HepG2 (cell line): ENCODE measurements around the gene SLC17A9. TPM values are rescaled to one million over a fixed set of nuclear protein-coding genes. Genes with fewer than 3 reads are reported as not detected.

Experiments
- AHR ChIP-seq: IDR thresholded peaks from 2 replicates; pipeline ENCODE4 v1.6.1; 2018; ENCODE audit warnings: missing genetic modification reagents, missing compliant biosample characterization
- ATF2 ChIP-seq: sonication (generic); formaldehyde crosslinking; IDR thresholded peaks from 2 replicates; pipeline ENCODE4 v1.4.0; 2020; ENCODE audit warnings: missing genetic modification reagents
- BRCA1 ChIP-seq: sonication (generic); formaldehyde crosslinking; IDR thresholded peaks from 2 replicates; pipeline ENCODE4 v1.4.0; 2020; ENCODE audit warnings: missing genetic modification reagents
- HOMEZ ChIP-seq: IDR thresholded peaks from 2 replicates; pipeline ENCODE4 v1.6.1; 2016; ENCODE audit warnings: low read depth
- KDM2A ChIP-seq: sonication (generic); formaldehyde crosslinking; IDR thresholded peaks from 2 replicates; pipeline ENCODE4 v1.4.0; 2020; ENCODE audit warnings: low read depth, missing genetic modification reagents, borderline replicate concordance
- MIER3 ChIP-seq: IDR thresholded peaks from 2 replicates; pipeline ENCODE4 v1.6.1; 2016; ENCODE audit warnings: missing compliant biosample characterization, borderline replicate concordance
- MXD1 ChIP-seq: sonication (generic); formaldehyde crosslinking; IDR thresholded peaks from 2 replicates; pipeline ENCODE4 v1.4.0; 2020; ENCODE audit warnings: mild to moderate bottlenecking, missing genetic modification reagents
- POGK ChIP-seq: sonication (generic); formaldehyde crosslinking; conservative IDR thresholded peaks from 2 replicates; pipeline ENCODE4 v1.8.0; 2022; ENCODE audit warnings: mild to moderate bottlenecking, moderate library complexity, missing genetic modification reagents
- RAD21 ChIP-seq: fragments of 450-650 bp; formaldehyde crosslinking; IDR thresholded peaks from 2 replicates; pipeline ENCODE4 v1.5.0; 2020; ENCODE audit warnings: mild to moderate bottlenecking
- REST ChIP-seq, 2 experiments: IDR thresholded peaks; 2 replicates each; pipeline ENCODE4 v1.6.1; 2011 to 2012; ENCODE audit warnings: low read length in 2 of 2, borderline replicate concordance in 1 of 2, low read depth in 1 of 2, mild to moderate bottlenecking in 1 of 2, moderate library complexity in 1 of 2
- SALL2 ChIP-seq: sonication (generic); formaldehyde crosslinking; IDR thresholded peaks from 2 replicates; pipeline ENCODE4 v1.8.1; 2023; ENCODE audit warnings: mild to moderate bottlenecking, missing genetic modification reagents, inconsistent platforms
- SP5 ChIP-seq: IDR thresholded peaks from 2 replicates; pipeline ENCODE4 v1.6.1; 2016; ENCODE audit warnings: low read depth, borderline replicate concordance
- YEATS4 ChIP-seq: sonication (generic); formaldehyde crosslinking; IDR thresholded peaks from 2 replicates; pipeline ENCODE4 v1.4.0; 2020; ENCODE audit warnings: missing genetic modification reagents, borderline replicate concordance
- ZFP37 ChIP-seq: sonication (generic); formaldehyde crosslinking; IDR thresholded peaks from 2 replicates; pipeline ENCODE4 v1.4.0; 2020; ENCODE audit warnings: missing genetic modification reagents, borderline replicate concordance
- ZKSCAN1 ChIP-seq: fragments of 150-350 bp; IDR thresholded peaks from 2 replicates; pipeline ENCODE4 v1.6.1; 2014; ENCODE audit warnings: low read length
- ZNF101 ChIP-seq: sonication (generic); formaldehyde crosslinking; IDR thresholded peaks from 2 replicates; pipeline ENCODE4 v1.4.0; 2020; ENCODE audit warnings: mild to moderate bottlenecking, low read depth, missing genetic modification reagents, borderline replicate concordance
- ZNF274 ChIP-seq: sonication (generic); formaldehyde crosslinking; IDR thresholded peaks from 2 replicates; pipeline ENCODE4 v1.5.1; 2020; ENCODE audit warnings: mild to moderate bottlenecking, missing genetic modification reagents
- ZNF350 ChIP-seq: sonication (generic); formaldehyde crosslinking; IDR thresholded peaks from 2 replicates; pipeline ENCODE4 v1.4.0; 2020; ENCODE audit warnings: mild to moderate bottlenecking, low read depth, missing genetic modification reagents, borderline replicate concordance
- ZNF619 ChIP-seq: sonication (generic); formaldehyde crosslinking; IDR thresholded peaks from 2 replicates; pipeline ENCODE4 v1.4.0; 2020; ENCODE audit warnings: mild to moderate bottlenecking, missing genetic modification reagents
- ZNF644 ChIP-seq: IDR thresholded peaks from 2 replicates; pipeline ENCODE4 v1.6.1; 2016; ENCODE audit warnings: low read depth
- polyA plus RNA-seq, 8 experiments: library from polyadenylated mRNA; depleted of rRNA in 3 of 8; stranded (reverse) in 7 of 8; unstranded in 1 of 8; fragments of >200 nt; fragmentation: Illumina TruSeq in 4 of 8; extraction: Trizol in 4 of 8; gene quantifications; 2 replicates each; pipeline versions ENCODE4 v1.2.1 to v1.2.3, GENCODE V29; 2011 to 2016; ENCODE audit warnings: low read depth in 4 of 8, missing spikeins in 1 of 8, mixed read lengths in 1 of 8; ENCODE audit not compliant: insufficient read depth in 1 of 8
- total RNA-seq, 5 experiments: library from RNA; depleted of rRNA; stranded (reverse); fragments of >200 nt; fragmentation: Illumina TruSeq; extraction: Trizol; gene quantifications; 2 replicates each; pipeline ENCODE4 v1.2.3, GENCODE V29; 2016; ENCODE audit warnings: low read depth in 1 of 5

SLC17A9 gene
- total and polyA plus RNA-seq, 2 of the 13 experiments (the other 11 are each of a cell fraction or from before 2014, with no cell fraction given) = 110 to 191 TPM

- TF ChIP-seq HOMEZ (peak; percentile 48; the same call in 1 of the 2 replicates), ZNF274 (peak; percentile 81; the same call in 1 of the 2 replicates), ZNF644 (no peak), KDM2A (CRISPR knock-in tag) (peak; percentile 41; the same call in 1 of the 2 replicates), SALL2 (CRISPR knock-in tag) (peak; percentile 59; the same call in 1 of the 2 replicates), ZNF101 (0 out of 2 replicates have a peak, but pooled peaks have one; percentile 77), MXD1 (CRISPR knock-in tag) (no peak), ZNF619 (CRISPR knock-in tag) (no peak), SP5 (CRISPR knock-in tag) (peak; percentile 72), BRCA1 (peak; percentile 40; the same call in 1 of the 2 replicates), POGK (CRISPR knock-in tag) (0 out of 2 replicates have a peak, but pooled peaks have one; percentile 34), MIER3 (CRISPR knock-in tag) (peak; percentile 11), YEATS4 (CRISPR knock-in tag) (0 out of 2 replicates have a peak, but pooled peaks have one; percentile 22), AHR (CRISPR knock-in tag) (peak; percentile 55; the same call in 1 of the 2 replicates), ZKSCAN1 (0 out of 2 replicates have a peak, but pooled peaks have one; percentile 2), RAD21 (CRISPR knock-in tag) (0 out of 2 replicates have a peak, but pooled peaks have one; percentile 6), REST (IDR thresholded peaks at IDR 0.05; ENCODE audit: borderline replicate concordance in 1 of 2, low read depth in 1 of 2, low read length in 2 of 2) (0 out of 4 replicates have a peak, but pooled peaks of 1 of the 2 experiments have one; percentile 13), ATF2 (CRISPR knock-in tag) (no peak; the same call in 1 of the 2 replicates), ZNF350 (CRISPR knock-in tag) (peak; percentile 54; the same call in 1 of the 2 replicates), ZFP37 (CRISPR knock-in tag) (peak; percentile 29; the same call in 1 of the 2 replicates)
Observed at GRCh38 chr20:62924442-62925075, 27.9 kb upstream of the SLC17A9 start (continued).
